A673 (cell line): ENCODE data around the gene ATP13A4. TPM values are rescaled to one million over a fixed set of nuclear protein-coding genes. Genes with fewer than 3 reads are reported as not detected.

Source experiments
- BruUV-seq: library from RNA; stranded (reverse); fragments of 400-500 nt; replicated peaks from 2 replicates; lab custom pipeline; 2021; lab: Mats Ljungman, UMichigan
- CTCF ChIA-PET: fragments of 300-600 bp; sonication (Branson Sonifier 250); formaldehyde crosslinking; loops from one replicate; lab custom pipeline; 2022; ENCODE audit warnings: antibody characterized with exemption; lab: Charles Lee
- POLR2A ChIA-PET: fragments of 300-600 bp; sonication (Branson Sonifier 250); formaldehyde crosslinking; loops from one replicate; lab custom pipeline; 2022; ENCODE audit warnings: antibody characterized with exemption; ENCODE audit not compliant: low non-redundant PET; lab: Charles Lee
- DNase-seq: peaks from one replicate; pipeline ENCODE4 v3.0.0-alpha.2; 2015; ENCODE audit warnings: low spot score
- H3K27ac ChIP-seq: fragments of 200-600 bp; sonication (generic); 2 replicates; pipeline ENCODE4 v1.5.1; 2016; ENCODE audit warnings: mixed run types, low read depth, mild to moderate bottlenecking, mixed read lengths, antibody characterized with exemption, low read length; ENCODE audit not compliant: poor library complexity, severe bottlenecking
- H3K27me3 ChIP-seq: fragments of 200-600 bp; sonication (generic); replicated peaks from 2 replicates; pipeline ENCODE4 v1.6.1; 2017; ENCODE audit warnings: mixed run types, low read depth, mild to moderate bottlenecking, mixed read lengths, antibody characterized with exemption, low read length; ENCODE audit not compliant: insufficient read depth, poor library complexity
- H3K36me3 ChIP-seq: fragments of 200-600 bp; sonication (generic); 2 replicates; pipeline ENCODE4 v1.6.1; 2016; ENCODE audit warnings: mixed run types, mild to moderate bottlenecking, mixed read lengths, antibody characterized with exemption, low read length; ENCODE audit not compliant: insufficient read depth, poor library complexity, severe bottlenecking
- H3K4me1 ChIP-seq: fragments of 200-600 bp; sonication (generic); 2 replicates; pipeline ENCODE4 v1.6.1; 2017; ENCODE audit warnings: mixed run types, mild to moderate bottlenecking, mixed read lengths, antibody characterized with exemption, low read length; ENCODE audit not compliant: insufficient read depth, poor library complexity, severe bottlenecking
- H3K4me3 ChIP-seq: fragments of 200-600 bp; sonication (generic); 2 replicates; pipeline ENCODE4 v1.5.1; 2016; ENCODE audit warnings: low read depth, mixed run types, mild to moderate bottlenecking, mixed read lengths, low read length; ENCODE audit not compliant: poor library complexity, severe bottlenecking
- H3K9me3 ChIP-seq: fragments of 200-600 bp; sonication (generic); 2 replicates; pipeline ENCODE4 v1.6.1; 2016; ENCODE audit warnings: mixed run types, low read depth, mild to moderate bottlenecking, mixed read lengths, antibody characterized with exemption, low read length; ENCODE audit not compliant: poor library complexity, severe bottlenecking
- CTCF ChIP-seq: fragments of 300-800, 200-600 bp; sonication (generic); conservative IDR thresholded peaks from 2 replicates; pipeline ENCODE4 v1.5.1; 2017; ENCODE audit warnings: low read depth, mild to moderate bottlenecking, antibody characterized with exemption, low read length, moderate library complexity, mixed read lengths
- EZH2 ChIP-seq: fragments of 200-600 bp; sonication (generic); IDR thresholded peaks from 2 replicates; pipeline ENCODE4 v1.6.1; 2017; ENCODE audit warnings: borderline replicate concordance, low read depth, mild to moderate bottlenecking, mixed read lengths, antibody characterized with exemption, low read length; ENCODE audit not compliant: poor library complexity, severe bottlenecking
- intact Hi-C: fragments of 100-400 bp; cut with micrococcal nuclease; formaldehyde crosslinking; loops from one replicate; pipeline ENCODE4 v1.10.0; 2022; ENCODE audit not compliant: unreplicated experiment
- total RNA-seq: library from RNA; stranded (reverse); gene quantifications from 2 replicates; pipeline ENCODE4 v1.2.3, GENCODE V29; 2021

ATP13A4 gene
- total RNA-seq, 1 experiment from 2014 or later = not detected

- intact Hi-C loops = loop anchor here (5.0 to 10.0 kb wide), 2 partner anchors 530 to 1007 kb away; no protein-coding TSS in a partner anchor
- BruUV-seq = no TSS peak
- DNase-seq = no peak
- no peaks in the 10 kb centered on the region for H3K9me3 ChIP-seq
- peaks cover 5% of the 10 kb centered on the region for H3K4me1 ChIP-seq
- no peak overlapping the region for H3K4me3 ChIP-seq
- ChIA-PET POLR2A (no interaction called here), CTCF (no interaction called here)
- TF ChIP-seq EZH2 (no peak), CTCF (no peak)
- no peak overlapping the region for H3K27ac ChIP-seq
- H3K27me3 ChIP-seq = no peaks in the 10 kb centered on the region
- no peaks in the 10 kb centered on the region for H3K36me3 ChIP-seq
Measured at GRCh38 chr3:193574488-193575070, 19.9 kb upstream of the ATP13A4 start.

GRCh38 chr3:193573403-193574191 is 18.9 kb upstream of the ATP13A4 start:
- H3K4me1 ChIP-seq = peaks cover 5% of the 10 kb centered on the region
- no peak overlapping the region for H3K4me3 ChIP-seq
- no peaks in the 10 kb centered on the region for H3K36me3 ChIP-seq
- DNase-seq = no peak
- intact Hi-C loops = loop anchor here (2.0 to 10.0 kb wide), 5 partner anchors 113 to 1006 kb away; no protein-coding TSS in a partner anchor
- no peaks in the 10 kb centered on the region for H3K27me3 ChIP-seq
- ChIA-PET POLR2A (no interaction called here), CTCF (interaction anchor here (0.6 to 1.9 kb wide), 4 partner anchors 742 to 1003 kb away, joined by 3 to 8 read pairs (median 4); no protein-coding TSS in a partner anchor)
- TF ChIP-seq EZH2 (no peak), CTCF (no peak)
- no TSS peak for BruUV-seq
- no peaks in the 10 kb centered on the region for H3K9me3 ChIP-seq
- H3K27ac ChIP-seq = no peak overlapping the region

DNA sequence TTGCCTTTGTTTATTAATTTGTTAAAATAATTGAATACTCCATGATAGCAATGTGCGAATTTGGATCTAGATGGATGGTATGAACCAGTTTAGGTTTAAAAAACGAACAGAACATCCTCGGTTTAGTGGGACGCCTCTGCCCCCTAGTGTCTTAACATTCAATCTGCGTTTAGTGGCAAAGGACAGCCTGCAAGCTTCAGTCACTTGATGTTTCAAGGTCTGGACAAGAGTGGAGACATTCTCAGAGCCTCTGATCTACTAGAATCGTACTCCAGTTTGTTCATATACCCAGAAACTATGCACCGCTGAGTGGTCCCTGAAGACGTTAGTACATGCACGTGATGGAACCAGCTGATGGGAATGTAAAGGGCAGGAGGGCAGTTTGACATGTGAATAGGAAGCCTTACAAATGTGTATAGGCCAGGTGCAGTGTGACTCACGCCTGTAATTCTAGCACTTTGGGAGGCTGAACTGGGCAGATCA is 17.8 kb upstream of the ATP13A4 start:
- POLR2A ChIA-PET = no interaction called here
- peaks cover 5% of the 10 kb centered on the region for H3K4me1 ChIP-seq
- H3K36me3 ChIP-seq = no peaks in the 10 kb centered on the region
- intact Hi-C loops = loop anchor here (2.0 to 10.0 kb wide), 5 partner anchors 112 to 1005 kb away; no protein-coding TSS in a partner anchor
- TF ChIP-seq EZH2 (no peak), CTCF (peak; percentile 90)
- peak; percentile 79 for DNase-seq
- H3K4me3 ChIP-seq = no peak overlapping the region
- no peak overlapping the region for H3K27ac ChIP-seq
- BruUV-seq = no TSS peak
- H3K27me3 ChIP-seq = no peaks in the 10 kb centered on the region
- H3K9me3 ChIP-seq = no peaks in the 10 kb centered on the region
- CTCF ChIA-PET = interaction anchor here (0.6 to 1.9 kb wide), 5 partner anchors 743 to 1002 kb away, joined by 3 to 8 read pairs (median 4); no protein-coding TSS in a partner anchor
